DND-41 (cell line): Measurements from ENCODE around the gene DGKI.

Experiments
- EZH2 ChIP-seq: IDR thresholded peaks from 3 replicates; pipeline ENCODE4 v1.6.1; 2012; ENCODE audit warnings: borderline replicate concordance, low read depth, mild to moderate bottlenecking, moderate library complexity, low read length, inconsistent platforms; ENCODE audit not compliant: severe bottlenecking
- TF ChIP-seq, protein P1 (sequence below): IDR thresholded peaks from 2 replicates; pipeline ENCODE4 v1.5.1; 2012; ENCODE audit warnings: borderline replicate concordance, low read length, moderate library complexity, mild to moderate bottlenecking; ENCODE audit not compliant: poor library complexity, severe bottlenecking; ENCODE audit errors: extremely low read depth

DNA sequence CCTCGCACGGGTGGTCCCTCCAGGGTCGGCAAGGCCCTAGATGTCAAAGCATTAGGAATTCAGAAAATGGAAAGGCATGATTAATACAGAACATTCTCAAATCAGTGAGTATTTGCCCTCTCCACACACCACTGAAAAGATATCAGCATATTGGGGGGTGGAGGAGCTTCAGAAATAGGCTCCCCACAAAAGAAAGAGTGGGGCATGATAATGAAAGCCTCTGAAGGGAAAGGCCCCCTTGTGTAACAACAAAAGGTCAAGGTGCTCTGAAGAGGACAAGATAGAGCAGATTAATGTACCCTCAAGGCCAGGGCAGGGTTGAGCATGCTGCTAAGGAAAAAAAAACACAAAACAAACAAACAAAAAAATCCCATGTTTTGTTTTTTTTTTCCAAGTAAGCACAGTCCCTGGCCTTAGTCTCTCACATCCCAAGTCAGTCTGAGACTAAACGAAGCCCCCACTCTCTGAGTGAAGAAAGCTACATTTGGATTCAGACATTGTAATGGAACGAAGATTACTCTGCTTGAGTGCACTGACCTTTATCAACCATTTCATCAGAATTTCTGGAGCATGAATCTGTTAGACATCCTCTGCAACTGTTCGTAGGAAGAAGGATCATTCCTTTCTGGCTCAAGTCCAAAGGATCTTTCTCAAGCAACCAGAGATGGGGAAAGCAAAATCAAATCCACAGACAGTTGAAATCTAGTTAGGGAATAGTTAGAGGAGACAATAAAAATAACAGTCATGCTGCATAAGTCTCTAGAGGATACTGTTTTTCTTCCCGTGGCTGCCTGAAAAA is 27.4 kb upstream of the DGKI start:
- TF ChIP-seq, protein P1, sequence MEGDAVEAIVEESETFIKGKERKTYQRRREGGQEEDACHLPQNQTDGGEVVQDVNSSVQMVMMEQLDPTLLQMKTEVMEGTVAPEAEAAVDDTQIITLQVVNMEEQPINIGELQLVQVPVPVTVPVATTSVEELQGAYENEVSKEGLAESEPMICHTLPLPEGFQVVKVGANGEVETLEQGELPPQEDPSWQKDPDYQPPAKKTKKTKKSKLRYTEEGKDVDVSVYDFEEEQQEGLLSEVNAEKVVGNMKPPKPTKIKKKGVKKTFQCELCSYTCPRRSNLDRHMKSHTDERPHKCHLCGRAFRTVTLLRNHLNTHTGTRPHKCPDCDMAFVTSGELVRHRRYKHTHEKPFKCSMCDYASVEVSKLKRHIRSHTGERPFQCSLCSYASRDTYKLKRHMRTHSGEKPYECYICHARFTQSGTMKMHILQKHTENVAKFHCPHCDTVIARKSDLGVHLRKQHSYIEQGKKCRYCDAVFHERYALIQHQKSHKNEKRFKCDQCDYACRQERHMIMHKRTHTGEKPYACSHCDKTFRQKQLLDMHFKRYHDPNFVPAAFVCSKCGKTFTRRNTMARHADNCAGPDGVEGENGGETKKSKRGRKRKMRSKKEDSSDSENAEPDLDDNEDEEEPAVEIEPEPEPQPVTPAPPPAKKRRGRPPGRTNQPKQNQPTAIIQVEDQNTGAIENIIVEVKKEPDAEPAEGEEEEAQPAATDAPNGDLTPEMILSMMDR: no peak
- no peak for TF ChIP-seq EZH2
